ENCODE measurements around the gene BLOC1S1.
"Not testable (repeated sequence)": the region's sequence is repeated elsewhere in the genome, so short reads cannot be mapped to it uniquely, and the experiment has no call there.

The BLOC1S1 gene

DNA sequence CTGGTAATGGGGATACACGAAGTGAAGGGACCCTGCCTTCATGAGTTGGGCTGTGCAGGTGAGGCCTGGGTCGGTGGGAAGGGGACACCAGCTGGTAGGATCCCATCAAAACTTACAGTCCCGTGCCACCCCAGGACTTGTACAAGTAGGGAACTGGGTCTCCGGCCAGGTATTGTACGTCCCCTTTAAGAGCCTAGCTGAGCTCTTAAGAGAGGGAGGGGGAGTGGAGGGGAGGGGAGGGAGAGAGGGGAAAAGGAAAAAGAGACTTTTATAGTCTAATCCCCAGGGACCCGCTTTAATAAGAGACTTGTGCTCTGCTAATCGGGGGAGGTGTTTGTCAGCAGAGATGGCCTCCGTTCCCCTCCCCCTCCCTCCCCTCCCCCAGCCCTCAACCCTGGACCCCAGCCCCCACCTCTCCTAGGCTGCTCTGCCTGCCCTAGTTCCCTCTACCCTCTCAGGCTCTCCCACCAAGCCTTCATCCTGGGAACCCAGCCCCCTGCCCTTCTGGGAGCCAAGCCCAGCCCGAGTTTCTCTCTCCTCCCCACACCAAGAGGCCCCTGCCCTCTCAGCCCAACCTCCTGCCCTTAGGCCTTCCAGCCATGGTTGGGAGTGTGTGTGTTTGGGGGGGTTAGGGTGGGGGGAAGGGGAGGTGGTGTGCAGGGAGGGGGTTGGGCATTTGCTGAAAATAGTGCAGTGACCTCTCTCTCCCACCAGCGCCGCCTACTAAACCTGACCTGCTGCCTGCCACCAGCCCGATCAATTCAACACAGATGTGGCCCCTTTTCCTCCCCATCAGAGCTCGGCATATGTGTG is 29.7 kb downstream of the BLOC1S1 start:
- DNase-seq (ENCODE audit: low spot score), result no peak

- no peak for DNase-seq (ENCODE audit: low spot score)
Measured at GRCh38 chr12:55746174-55746912, 30.5 kb downstream of the BLOC1S1 start.

DNA sequence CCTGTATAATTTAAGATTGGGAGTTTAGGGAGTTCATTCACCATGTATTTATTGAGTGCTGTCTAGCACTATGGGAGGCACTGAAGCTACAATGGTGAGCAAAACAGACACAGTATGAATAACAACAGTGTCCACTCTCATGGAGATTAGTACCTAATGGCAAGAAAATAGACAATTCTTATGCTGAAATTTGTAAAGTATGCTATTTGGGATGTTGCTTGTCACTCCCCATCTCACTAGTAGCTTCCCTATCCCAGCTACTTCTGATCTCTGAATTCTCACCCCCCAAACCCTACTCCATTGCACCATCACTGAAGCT is 31.0 kb downstream of the BLOC1S1 start:
- no peak for DNase-seq (ENCODE audit: low spot score)

DNA sequence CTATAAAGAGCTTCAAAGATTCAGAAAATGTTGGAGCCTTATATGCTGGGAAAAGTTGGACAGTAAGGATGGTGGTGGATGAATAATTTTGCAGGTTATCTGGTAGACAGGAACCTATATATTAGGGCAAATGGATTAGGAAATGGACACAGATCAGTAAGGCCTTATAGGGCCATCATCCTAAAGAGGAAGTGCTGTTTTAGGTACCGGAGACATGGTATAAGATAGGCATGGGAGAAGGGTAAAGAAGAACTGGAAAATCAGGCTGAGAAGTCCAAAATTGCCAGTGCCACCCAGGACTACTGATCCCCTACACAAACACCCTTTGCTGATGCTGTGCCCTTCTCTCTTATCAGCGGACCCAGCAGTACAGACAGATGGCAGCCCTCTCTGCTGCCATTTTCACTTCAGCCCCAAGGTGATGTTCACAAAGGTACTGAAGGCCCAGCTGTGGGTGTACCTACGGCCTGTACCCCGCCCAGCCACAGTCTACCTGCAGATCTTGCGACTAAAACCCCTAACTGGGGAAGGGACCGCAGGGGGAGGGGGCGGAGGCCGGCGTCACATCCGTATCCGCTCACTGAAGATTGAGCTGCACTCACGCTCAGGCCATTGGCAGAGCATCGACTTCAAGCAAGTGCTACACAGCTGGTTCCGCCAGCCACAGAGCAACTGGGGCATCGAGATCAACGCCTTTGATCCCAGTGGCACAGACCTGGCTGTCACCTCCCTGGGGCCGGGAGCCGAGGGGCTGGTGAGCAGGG is 32.6 kb downstream of the BLOC1S1 start:
- no peak for DNase-seq (ENCODE audit: low spot score)

- DNase-seq (ENCODE audit: low spot score), result no peak
Measured at GRCh38 chr12:55755246-55755645, 39.4 kb downstream of the BLOC1S1 start.

- DNase-seq (ENCODE audit: low spot score), result no peak
Measured at GRCh38 chr12:55757701-55758100, 41.9 kb downstream of the BLOC1S1 start.

DNA sequence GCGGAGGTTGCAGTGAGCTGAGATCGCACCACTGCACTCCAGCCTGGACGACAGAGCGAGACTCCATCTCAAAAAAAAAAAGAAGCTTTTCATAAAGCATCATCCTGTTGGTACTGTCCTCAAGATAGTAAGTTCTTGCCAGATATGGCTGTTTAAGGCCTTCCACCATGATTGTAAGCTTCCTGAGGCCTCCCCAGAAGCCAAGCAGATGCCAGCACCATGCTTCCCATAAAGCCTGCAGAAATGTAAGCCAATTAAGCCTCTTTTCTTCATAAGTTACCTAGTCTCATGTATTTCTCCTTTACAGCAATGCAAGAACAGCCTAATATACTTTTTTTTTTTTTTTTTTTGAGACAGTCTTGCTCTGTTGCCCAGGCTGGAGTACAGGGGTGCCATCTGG is 42.7 kb downstream of the BLOC1S1 start:
- DNase-seq (ENCODE audit: low spot score), result not testable (repeated sequence)

DNA sequence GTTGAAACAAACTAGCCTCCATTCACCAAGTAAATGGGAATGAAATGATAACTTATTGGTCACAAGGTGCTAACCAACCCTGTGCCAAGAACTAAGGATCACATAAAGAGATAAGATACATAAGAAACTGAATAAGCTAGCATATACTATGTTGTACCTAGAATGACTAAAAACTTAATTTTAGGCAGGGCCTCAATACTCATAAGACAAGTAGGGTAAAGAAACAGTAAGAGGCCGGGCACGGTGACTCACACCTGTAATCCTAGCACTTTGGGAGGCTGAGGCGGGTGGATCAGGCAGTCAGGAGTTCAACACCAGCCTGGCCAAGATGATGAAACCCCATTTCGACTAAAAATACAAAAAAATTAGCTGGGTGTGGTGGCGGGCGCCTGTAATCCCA is 44.8 kb downstream of the BLOC1S1 start:
- DNase-seq (ENCODE audit: low spot score), result no peak

- DNase-seq (ENCODE audit: low spot score), result no peak
Measured at GRCh38 chr12:55762646-55763045, 46.8 kb downstream of the BLOC1S1 start.

GRCh38 chr12:55765736-55766290 is 50.0 kb downstream of the BLOC1S1 start:
- no peak for DNase-seq (ENCODE audit: low spot score)

DNA sequence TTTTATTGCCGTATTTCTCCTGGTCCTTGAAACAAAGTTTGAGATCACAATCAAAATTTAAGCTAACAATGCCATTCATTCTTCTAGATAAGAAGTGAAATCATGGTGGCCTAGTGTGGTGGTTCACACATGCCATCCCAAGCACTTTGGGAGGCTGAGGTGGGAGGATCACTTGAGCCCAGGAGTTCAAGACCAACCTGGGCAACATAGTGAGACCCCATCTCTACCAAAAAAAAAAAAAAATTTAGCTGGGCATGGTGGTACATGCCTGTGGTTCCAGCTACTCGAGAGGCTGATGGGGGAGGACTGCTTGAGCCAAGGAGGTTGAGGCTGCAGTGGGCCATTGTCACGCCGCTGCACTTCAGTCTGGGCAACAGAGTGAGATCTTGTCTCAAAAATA is 51.3 kb downstream of the BLOC1S1 start:
- no peak for DNase-seq (ENCODE audit: low spot score)
